OCI-LY7 (cell line): ENCODE measurements around the gene PGLYRP2. TPM values are rescaled to one million over a fixed set of nuclear protein-coding genes. Genes with fewer than 3 reads are reported as not detected.

Experiments
- BruUV-seq: library from RNA; stranded (reverse); fragments of 400-500 nt; replicated peaks from 2 replicates; lab custom pipeline; 2021; lab: Mats Ljungman, UMichigan
- CTCF ChIA-PET: fragments of 300-600 bp; sonication (Branson Sonifier 250); formaldehyde crosslinking; loops from one replicate; lab custom pipeline; 2022; ENCODE audit warnings: antibody characterized with exemption; ENCODE audit not compliant: unreplicated experiment; lab: Charles Lee
- POLR2A ChIA-PET: fragments of 300-600 bp; sonication (Branson Sonifier 250); formaldehyde crosslinking; loops from one replicate; lab custom pipeline; 2022; ENCODE audit warnings: antibody characterized with exemption; lab: Charles Lee
- DNase-seq: peaks from one replicate; pipeline ENCODE4 v3.0.0-alpha.2; 2015; ENCODE audit warnings: low spot score
- H2AFZ ChIP-seq: fragments of 200-600 bp; sonication (generic), shearing (Covaris generic); 2 replicates; pipeline ENCODE4 v1.6.1; 2014; ENCODE audit warnings: mild to moderate bottlenecking, antibody characterized with exemption, low read length, moderate library complexity
- H3K27ac ChIP-seq: fragments of 200-600 bp; sonication (generic); 2 replicates; pipeline ENCODE4 v1.5.1; 2014; ENCODE audit warnings: mixed run types, low read depth, mild to moderate bottlenecking, moderate library complexity, low read length, inconsistent platforms; ENCODE audit not compliant: poor library complexity, severe bottlenecking
- H3K36me3 ChIP-seq: fragments of 200-600 bp; sonication (generic); 2 replicates; pipeline ENCODE4 v1.6.1; 2014; ENCODE audit warnings: mild to moderate bottlenecking, antibody characterized with exemption, low read length, moderate library complexity, mixed read lengths; ENCODE audit not compliant: insufficient read depth
- H3K4me1 ChIP-seq: fragments of 200-600 bp; sonication (generic); 2 replicates; pipeline ENCODE4 v1.5.1; 2014; ENCODE audit warnings: mild to moderate bottlenecking, low read length; ENCODE audit not compliant: insufficient read depth, poor library complexity, severe bottlenecking
- H3K4me2 ChIP-seq: fragments of 200-600 bp; sonication (generic); 2 replicates; pipeline ENCODE4 v1.6.1; 2014; ENCODE audit warnings: mild to moderate bottlenecking, low read length
- H3K4me3 ChIP-seq: fragments of 200-600 bp; sonication (generic); 2 replicates; pipeline ENCODE4 v1.5.1; 2014; ENCODE audit warnings: mild to moderate bottlenecking, low read depth, low read length; ENCODE audit not compliant: poor library complexity, severe bottlenecking
- H3K79me2 ChIP-seq: fragments of 200-600 bp; sonication (generic); 2 replicates; pipeline ENCODE4 v1.6.1; 2016; ENCODE audit warnings: low read depth, mild to moderate bottlenecking, low read length, moderate library complexity, mixed read lengths; ENCODE audit not compliant: insufficient read depth
- H3K9me2 ChIP-seq: fragments of 200-600 bp; sonication (generic); 2 replicates; pipeline ENCODE4 v1.6.1; 2016; ENCODE audit warnings: mild to moderate bottlenecking, low read length, mixed read lengths; ENCODE audit not compliant: insufficient read depth
- H3K9me3 ChIP-seq: fragments of 200-600 bp; sonication (generic); 2 replicates; pipeline ENCODE4 v1.6.1; 2014; ENCODE audit warnings: mild to moderate bottlenecking, mixed run types, low read length, mixed read lengths
- H4K20me1 ChIP-seq: fragments of 200-600 bp; sonication (generic); 2 replicates; pipeline ENCODE4 v1.6.1; 2014; ENCODE audit warnings: mild to moderate bottlenecking, antibody characterized with exemption, low read length, moderate library complexity, mixed read lengths; ENCODE audit not compliant: insufficient read depth
- CTCF ChIP-seq: fragments of 200-600 bp; sonication (generic); conservative IDR thresholded peaks from 2 replicates; pipeline ENCODE4 v1.5.1; 2014; ENCODE audit warnings: mild to moderate bottlenecking, antibody characterized with exemption, low read length, moderate library complexity, mixed read lengths
- EZH2phosphoT487 ChIP-seq: fragments of 200-600 bp; sonication (generic); IDR thresholded peaks from 2 replicates; pipeline ENCODE4 v1.6.1; 2018; ENCODE audit warnings: low read depth, borderline replicate concordance, mild to moderate bottlenecking, mixed run types, antibody characterized with exemption, low read length, moderate library complexity, mixed read lengths
- intact Hi-C: fragments of 100-400 bp; cut with micrococcal nuclease; formaldehyde crosslinking; loops from one replicate; pipeline ENCODE4 v1.10.0; 2022; ENCODE audit not compliant: unreplicated experiment
- total RNA-seq, 2 experiments: library from RNA; depleted of rRNA in 1 of 2; stranded (reverse); fragments of >200 nt in 1 of 2; shearing (Covaris generic) in 1 of 2; gene quantifications; 2 replicates each; pipeline ENCODE4 v1.2.3, GENCODE V29; 2014 to 2022

Gene PGLYRP2
- total RNA-seq, 2 experiments from 2014 or later = not detected

- no peaks in the 10 kb centered on the region for H3K79me2 ChIP-seq
- no peak overlapping the region for H2AFZ ChIP-seq
- ChIA-PET CTCF (no interaction called here), POLR2A (no interaction called here)
- DNase-seq = no peak
- H3K9me2 ChIP-seq = no peaks in the 10 kb centered on the region
- no peaks in the 10 kb centered on the region for H3K4me1 ChIP-seq
- no peak overlapping the region for H3K4me2 ChIP-seq
- intact Hi-C loops = no loop called here
- no peak for TF ChIP-seq EZH2phosphoT487
- no peak overlapping the region for H3K27ac ChIP-seq
- no peaks in the 10 kb centered on the region; the same call in 1 of the 2 replicates for H3K9me3 ChIP-seq
- H4K20me1 ChIP-seq = no peaks in the 10 kb centered on the region
- no peaks in the 10 kb centered on the region for H3K36me3 ChIP-seq
- no TSS peak for BruUV-seq
- H3K4me3 ChIP-seq = no peak overlapping the region
Measured at GRCh38 chr19:15511671-15512424, 32.5 kb upstream of the PGLYRP2 start.

GRCh38 chr19:15508035-15508710 is 28.9 kb upstream of the PGLYRP2 start, which contains the start of gene CYP4F22:
TSS of gene CYP4F22 (plus strand) at chr19:15508525. CDS start at chr19:15525337, 16,812 bp downstream.
- H3K36me3 ChIP-seq = no peaks in the 10 kb centered on the region
- H3K9me2 ChIP-seq = no peaks in the 10 kb centered on the region
- no peak within 1 kb of the TSS for H3K4me2 ChIP-seq
- no peak within 1 kb of the TSS for H3K4me3 ChIP-seq
- DNase-seq = no peak
- no TSS peak for BruUV-seq
- no peaks in the 10 kb centered on the region for H4K20me1 ChIP-seq
- H2AFZ ChIP-seq = no peak within 1 kb of the TSS
- no peaks in the 10 kb centered on the region for H3K4me1 ChIP-seq
- H3K79me2 ChIP-seq = no peaks in the 10 kb centered on the region
- ChIA-PET CTCF (no interaction called here), POLR2A (no interaction called here)
- H3K9me3 ChIP-seq = no peaks in the 10 kb centered on the region
- H3K27ac ChIP-seq = no peak within 1 kb of the TSS
- TF ChIP-seq EZH2phosphoT487 (no peak), CTCF (no peak)
- intact Hi-C loops = no loop called here

- Histone ChIP-seq H3K79me2 (no peaks in the 10 kb centered on the region), H3K9me3 (no peaks in the 10 kb centered on the region), H3K4me1 (no peaks in the 10 kb centered on the region), H2AFZ (no peak overlapping the region), H3K27ac (no peak overlapping the region), H3K36me3 (no peaks in the 10 kb centered on the region), H3K4me3 (no peak overlapping the region), H3K4me2 (no peak overlapping the region), H4K20me1 (no peaks in the 10 kb centered on the region), H3K9me2 (no peaks in the 10 kb centered on the region)
- POLR2A ChIA-PET = interaction anchor here (0.6 kb wide), 1 partner anchor 330 kb away, joined by 3 read pairs; no protein-coding TSS in a partner anchor
- CTCF ChIA-PET = no interaction called here
- BruUV-seq = no TSS peak
- no peak for TF ChIP-seq CTCF
- intact Hi-C loops = no loop called here
- DNase-seq = no peak
Measured at GRCh38 chr19:15507068-15508034, 28.1 kb upstream of the PGLYRP2 start.
